DOHH2 (cell line): ENCODE data around the gene TCP1.

Source experiments
- EZH2phosphoT487 ChIP-seq: fragments of 200-600 bp; sonication (generic); IDR thresholded peaks from 2 replicates; pipeline ENCODE4 v1.6.1; 2017; ENCODE audit warnings: borderline replicate concordance, mild to moderate bottlenecking, antibody characterized with exemption, low read length, moderate library complexity, mixed read lengths
- TF ChIP-seq, protein P1 (sequence below): fragments of 200-600 bp; sonication (generic); IDR thresholded peaks from one replicate; pipeline ENCODE4 v1.5.1; 2014; ENCODE audit warnings: antibody characterized with exemption, mild to moderate bottlenecking, low read depth, low read length; ENCODE audit not compliant: poor library complexity, severe bottlenecking

DNA sequence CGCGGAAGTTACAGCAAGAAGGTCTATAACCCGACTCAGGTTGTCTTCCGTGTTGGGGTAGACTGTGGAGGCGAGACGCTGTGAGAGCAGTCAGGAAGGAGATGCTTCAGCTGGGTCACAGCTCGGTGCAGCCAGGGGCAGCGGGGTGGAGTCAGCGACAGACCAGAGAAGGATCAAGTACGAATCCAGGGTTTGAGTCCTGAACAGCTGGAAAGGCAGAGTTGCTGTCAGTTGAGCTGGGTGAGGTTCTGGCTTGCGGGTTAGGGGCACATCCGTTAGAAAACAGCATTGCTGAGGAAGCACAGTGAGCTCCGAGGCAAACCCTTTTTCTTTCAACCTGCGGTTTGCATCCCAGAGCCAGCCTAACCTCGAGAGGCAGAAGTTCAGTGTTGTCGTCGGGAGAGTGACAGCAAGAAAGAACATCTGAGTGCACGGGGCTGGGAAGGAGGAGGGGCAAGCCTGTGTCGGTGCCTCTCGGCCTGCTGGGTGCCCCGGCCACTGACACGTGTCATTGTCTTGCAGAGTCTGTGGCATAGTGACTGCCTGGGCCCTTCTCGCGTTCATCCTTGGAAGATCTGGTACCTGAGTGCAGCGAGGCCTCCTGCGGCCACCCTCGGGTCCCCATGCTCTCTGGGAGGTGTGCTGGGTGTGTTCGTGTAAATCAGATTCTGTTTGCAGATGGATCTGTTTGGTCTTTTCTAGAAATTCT, 30.7 kb upstream of the TCP1 start:
- TF ChIP-seq, protein P1, sequence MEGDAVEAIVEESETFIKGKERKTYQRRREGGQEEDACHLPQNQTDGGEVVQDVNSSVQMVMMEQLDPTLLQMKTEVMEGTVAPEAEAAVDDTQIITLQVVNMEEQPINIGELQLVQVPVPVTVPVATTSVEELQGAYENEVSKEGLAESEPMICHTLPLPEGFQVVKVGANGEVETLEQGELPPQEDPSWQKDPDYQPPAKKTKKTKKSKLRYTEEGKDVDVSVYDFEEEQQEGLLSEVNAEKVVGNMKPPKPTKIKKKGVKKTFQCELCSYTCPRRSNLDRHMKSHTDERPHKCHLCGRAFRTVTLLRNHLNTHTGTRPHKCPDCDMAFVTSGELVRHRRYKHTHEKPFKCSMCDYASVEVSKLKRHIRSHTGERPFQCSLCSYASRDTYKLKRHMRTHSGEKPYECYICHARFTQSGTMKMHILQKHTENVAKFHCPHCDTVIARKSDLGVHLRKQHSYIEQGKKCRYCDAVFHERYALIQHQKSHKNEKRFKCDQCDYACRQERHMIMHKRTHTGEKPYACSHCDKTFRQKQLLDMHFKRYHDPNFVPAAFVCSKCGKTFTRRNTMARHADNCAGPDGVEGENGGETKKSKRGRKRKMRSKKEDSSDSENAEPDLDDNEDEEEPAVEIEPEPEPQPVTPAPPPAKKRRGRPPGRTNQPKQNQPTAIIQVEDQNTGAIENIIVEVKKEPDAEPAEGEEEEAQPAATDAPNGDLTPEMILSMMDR, result no peak
- TF ChIP-seq EZH2phosphoT487, result no peak
